ENCODE measurements around the gene CFAP91.
"Not testable (repeated sequence)": the region's sequence is repeated elsewhere in the genome, so short reads cannot be mapped to it uniquely, and the experiment has no call there.

The CFAP91 gene

GRCh38 chr3:119664850-119665379 is 37.9 kb upstream of the CFAP91 start:
- no peaks in the 10 kb centered on the region for H3K36me3 ChIP-seq (ENCODE audit: control insufficient read depth in 2 of 2, insufficient read depth in 2 of 2, low read length in 2 of 2)
- no peaks in the 10 kb centered on the region for H3K9me3 ChIP-seq (ENCODE audit: control insufficient read depth in 2 of 2, low read length in 2 of 2)
- peak overlapping the region in 1 of 2 donors; percentile 25 for H3K9ac ChIP-seq (ENCODE audit: low read length in 2 of 2)
- peak overlapping the region; percentile 56 for H3K27ac ChIP-seq (ENCODE audit: low read length)
- peaks cover 30% of the 10 kb centered on the region for H3K4me1 ChIP-seq (ENCODE audit: control insufficient read depth, insufficient read depth, low read length)
- H3K4me3 ChIP-seq (ENCODE audit: low read length in 2 of 2), result peak overlapping the region in 1 of 2 donors; percentile 22
- H3K27me3 ChIP-seq (ENCODE audit: control insufficient read depth in 1 of 2, insufficient read depth in 2 of 2, low read length in 2 of 2), result no peaks in the 10 kb centered on the region

DNA sequence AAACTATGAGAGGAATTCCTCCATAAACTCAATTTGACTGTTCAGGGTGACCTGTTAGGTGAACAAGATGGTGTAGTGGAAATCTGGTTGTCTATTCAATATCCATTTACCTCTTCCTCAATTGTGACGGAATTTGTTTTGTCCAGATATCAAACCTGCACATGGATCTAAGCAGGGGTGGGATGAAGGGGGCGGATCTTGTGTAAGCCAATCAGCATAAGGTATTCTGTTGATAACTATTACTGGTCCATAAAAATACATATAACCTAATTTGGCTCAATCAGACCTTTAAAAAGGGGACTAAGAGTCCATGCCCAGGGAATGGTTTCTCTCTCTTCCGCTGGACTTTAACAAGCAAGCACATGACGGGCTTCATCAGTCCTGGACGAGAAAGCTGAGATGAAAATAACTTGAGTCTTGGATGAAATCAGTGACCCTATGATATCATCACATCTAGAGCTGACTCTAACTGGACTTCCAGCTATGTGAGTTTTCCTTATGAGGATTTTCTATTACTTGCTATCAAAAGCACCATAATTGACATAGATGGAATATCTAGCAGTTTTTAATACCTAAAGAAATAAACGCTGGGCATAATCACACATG is 36.8 kb upstream of the CFAP91 start:
- Histone ChIP-seq H3K4me3 (ENCODE audit: low read length in 2 of 2) (no peak overlapping the region), H3K27ac (ENCODE audit: low read length) (no peak overlapping the region), H3K27me3 (ENCODE audit: control insufficient read depth in 1 of 2, insufficient read depth in 2 of 2, low read length in 2 of 2) (no peaks in the 10 kb centered on the region), H3K36me3 (ENCODE audit: control insufficient read depth in 2 of 2, insufficient read depth in 2 of 2, low read length in 2 of 2) (no peaks in the 10 kb centered on the region), H3K4me1 (ENCODE audit: control insufficient read depth, insufficient read depth, low read length) (peaks cover 27% of the 10 kb centered on the region), H3K9ac (ENCODE audit: low read length in 2 of 2) (no peak overlapping the region), H3K9me3 (ENCODE audit: control insufficient read depth in 2 of 2, low read length in 2 of 2) (no peaks in the 10 kb centered on the region)

GRCh38 chr3:119669906-119670570 is 32.8 kb upstream of the CFAP91 start:
- H3K9me3 ChIP-seq (ENCODE audit: control insufficient read depth in 2 of 2, low read length in 2 of 2), result no peaks in the 10 kb centered on the region
- H3K4me3 ChIP-seq (ENCODE audit: low read length in 2 of 2), result no peak overlapping the region
- H3K27ac ChIP-seq (ENCODE audit: low read length), result no peak overlapping the region
- peaks cover 3% of the 10 kb centered on the region for H3K4me1 ChIP-seq (ENCODE audit: control insufficient read depth, insufficient read depth, low read length)
- H3K27me3 ChIP-seq (ENCODE audit: control insufficient read depth in 1 of 2, insufficient read depth in 2 of 2, low read length in 2 of 2), result no peaks in the 10 kb centered on the region
- peaks cover 7 to 12% of the 10 kb centered on the region in 2 donors for H3K36me3 ChIP-seq (ENCODE audit: control insufficient read depth in 2 of 2, insufficient read depth in 2 of 2, low read length in 2 of 2)
- no peak overlapping the region for H3K9ac ChIP-seq (ENCODE audit: low read length in 2 of 2)

DNA sequence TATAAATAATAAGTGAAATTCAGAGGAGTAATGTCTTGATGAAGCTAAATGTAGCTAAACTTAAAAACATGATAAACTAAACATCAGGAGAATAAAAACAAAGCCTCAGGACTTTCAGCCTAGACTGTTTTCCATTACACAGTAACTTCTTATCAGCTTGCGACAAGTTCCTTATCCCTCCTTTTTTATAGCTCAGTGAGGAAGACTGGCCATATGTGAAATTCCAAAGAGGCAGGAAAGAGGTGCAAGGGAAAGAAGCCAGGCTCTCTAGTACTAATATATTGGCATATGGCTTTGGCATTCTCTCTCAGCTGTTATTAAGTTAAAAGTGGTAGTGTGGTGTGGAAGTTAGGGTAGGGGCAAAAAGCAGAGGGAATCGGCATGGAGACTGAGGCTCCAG is 30.0 kb upstream of the CFAP91 start:
- Histone ChIP-seq H3K36me3 (ENCODE audit: control insufficient read depth in 2 of 2, insufficient read depth in 2 of 2, low read length in 2 of 2) (peaks cover 7 to 12% of the 10 kb centered on the region in 2 donors), H3K27me3 (ENCODE audit: control insufficient read depth in 1 of 2, insufficient read depth in 2 of 2, low read length in 2 of 2) (no peaks in the 10 kb centered on the region), H3K27ac (ENCODE audit: low read length) (no peak overlapping the region), H3K9me3 (ENCODE audit: control insufficient read depth in 2 of 2, low read length in 2 of 2) (no peaks in the 10 kb centered on the region), H3K4me1 (ENCODE audit: control insufficient read depth, insufficient read depth, low read length) (peaks cover 5% of the 10 kb centered on the region), H3K4me3 (ENCODE audit: low read length in 2 of 2) (no peak overlapping the region), H3K9ac (ENCODE audit: low read length in 2 of 2) (no peak overlapping the region)

DNA sequence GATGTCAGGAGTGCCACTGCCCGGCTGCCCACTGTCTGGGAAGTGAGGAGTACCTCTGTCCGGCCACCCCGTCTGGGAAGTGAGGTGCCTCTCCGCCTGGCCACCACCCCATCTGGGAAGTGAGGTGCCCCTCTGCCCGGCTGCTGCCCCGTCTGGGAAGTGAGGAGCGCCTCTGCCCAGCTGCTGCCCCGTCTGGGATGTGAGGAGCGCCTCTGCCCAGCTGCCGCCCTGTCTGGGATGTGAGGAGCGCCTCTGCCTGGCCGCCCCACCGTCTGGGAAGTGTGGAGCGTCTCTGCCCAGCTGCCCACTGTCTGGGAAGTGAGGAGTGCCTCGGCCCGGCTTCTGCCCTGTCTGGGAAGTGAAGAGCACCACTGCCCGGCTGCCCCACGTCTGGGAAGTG is 28.9 kb upstream of the CFAP91 start:
- Histone ChIP-seq H3K4me3 (ENCODE audit: low read length in 2 of 2) (no peak overlapping the region), H3K27ac (ENCODE audit: low read length) (no peak overlapping the region), H3K36me3 (ENCODE audit: control insufficient read depth in 2 of 2, insufficient read depth in 2 of 2, low read length in 2 of 2) (peaks cover 7 to 12% of the 10 kb centered on the region in 2 donors), H3K9ac (ENCODE audit: low read length in 2 of 2) (no peak overlapping the region), H3K27me3 (ENCODE audit: control insufficient read depth in 1 of 2, insufficient read depth in 2 of 2, low read length in 2 of 2) (no peaks in the 10 kb centered on the region), H3K9me3 (ENCODE audit: control insufficient read depth in 2 of 2, low read length in 2 of 2) (no peaks in the 10 kb centered on the region), H3K4me1 (ENCODE audit: control insufficient read depth, insufficient read depth, low read length) (peaks cover 5% of the 10 kb centered on the region)

- H3K4me3 ChIP-seq (ENCODE audit: low read length in 2 of 2), result peak overlapping the region; percentile 72 to 84
- no peak overlapping the region for H3K9ac ChIP-seq (ENCODE audit: low read length in 2 of 2)
- H3K27ac ChIP-seq (ENCODE audit: low read length), result no peak overlapping the region
- H3K36me3 ChIP-seq (ENCODE audit: control insufficient read depth in 2 of 2, insufficient read depth in 2 of 2, low read length in 2 of 2), result peaks cover 7 to 12% of the 10 kb centered on the region in 2 donors
- no peaks in the 10 kb centered on the region for H3K27me3 ChIP-seq (ENCODE audit: control insufficient read depth in 1 of 2, insufficient read depth in 2 of 2, low read length in 2 of 2)
- peaks cover 5% of the 10 kb centered on the region for H3K4me1 ChIP-seq (ENCODE audit: control insufficient read depth, insufficient read depth, low read length)
- H3K9me3 ChIP-seq (ENCODE audit: control insufficient read depth in 2 of 2, low read length in 2 of 2), result no peaks in the 10 kb centered on the region
These were observed 27.5 kb upstream of the CFAP91 start for GRCh38 chr3:119675188-119675874.

GRCh38 chr3:119676020-119676419 is 26.8 kb upstream of the CFAP91 start:
- Histone ChIP-seq H3K9me3 (ENCODE audit: control insufficient read depth in 2 of 2, low read length in 2 of 2) (no peaks in the 10 kb centered on the region), H3K27ac (ENCODE audit: low read length) (peak overlapping the region; percentile 46), H3K27me3 (ENCODE audit: control insufficient read depth in 1 of 2, insufficient read depth in 2 of 2, low read length in 2 of 2) (no peaks in the 10 kb centered on the region), H3K4me3 (ENCODE audit: low read length in 2 of 2) (peak overlapping the region; percentile 72 to 84), H3K4me1 (ENCODE audit: control insufficient read depth, insufficient read depth, low read length) (peaks cover 5% of the 10 kb centered on the region), H3K36me3 (ENCODE audit: control insufficient read depth in 2 of 2, insufficient read depth in 2 of 2, low read length in 2 of 2) (peaks cover 7 to 12% of the 10 kb centered on the region in 2 donors), H3K9ac (ENCODE audit: low read length in 2 of 2) (peak overlapping the region in 1 of 2 donors; percentile 89)

GRCh38 chr3:119676771-119677640 is 25.8 kb upstream of the CFAP91 start, which contains the start of gene COX17:
Gene COX17, minus strand, starts transcription at chr3:119677406. Its CDS starts 96 bp downstream, at chr3:119677310.
- Histone ChIP-seq H3K4me3 (ENCODE audit: low read length in 2 of 2) (peak within 1 kb of the TSS; percentile 72 to 89), H3K9ac (ENCODE audit: low read length in 2 of 2) (peak within 1 kb of the TSS; percentile 89 to 91), H3K27me3 (ENCODE audit: control insufficient read depth in 1 of 2, insufficient read depth in 2 of 2, low read length in 2 of 2) (no peaks in the 10 kb centered on the region), H3K9me3 (ENCODE audit: control insufficient read depth in 2 of 2, low read length in 2 of 2) (no peaks in the 10 kb centered on the region), H3K4me1 (ENCODE audit: control insufficient read depth, insufficient read depth, low read length) (peaks cover 5% of the 10 kb centered on the region), H3K36me3 (ENCODE audit: control insufficient read depth in 2 of 2, insufficient read depth in 2 of 2, low read length in 2 of 2) (peaks cover 3 to 7% of the 10 kb centered on the region in 2 donors), H3K27ac (ENCODE audit: low read length) (peak within 1 kb of the TSS; percentile 86)

GRCh38 chr3:119677641-119677934 is 25.2 kb upstream of the CFAP91 start:
- Histone ChIP-seq H3K9ac (ENCODE audit: low read length in 2 of 2) (peak overlapping the region; percentile 89 to 91), H3K36me3 (ENCODE audit: control insufficient read depth in 2 of 2, insufficient read depth in 2 of 2, low read length in 2 of 2) (peaks cover 0 to 7% of the 10 kb centered on the region in 2 donors), H3K9me3 (ENCODE audit: control insufficient read depth in 2 of 2, low read length in 2 of 2) (no peaks in the 10 kb centered on the region), H3K27ac (ENCODE audit: low read length) (peak overlapping the region; percentile 86), H3K27me3 (ENCODE audit: control insufficient read depth in 1 of 2, insufficient read depth in 2 of 2, low read length in 2 of 2) (no peaks in the 10 kb centered on the region), H3K4me1 (ENCODE audit: control insufficient read depth, insufficient read depth, low read length) (peaks cover 5% of the 10 kb centered on the region), H3K4me3 (ENCODE audit: low read length in 2 of 2) (peak overlapping the region; percentile 72 to 89)

- H3K9ac ChIP-seq (ENCODE audit: low read length in 2 of 2); H3K27ac ChIP-seq (ENCODE audit: low read length); H3K27me3 ChIP-seq (ENCODE audit: control insufficient read depth in 1 of 2, insufficient read depth in 2 of 2, low read length in 2 of 2); H3K36me3 ChIP-seq (ENCODE audit: control insufficient read depth in 2 of 2, insufficient read depth in 2 of 2, low read length in 2 of 2); H3K4me3 ChIP-seq (ENCODE audit: low read length in 2 of 2); H3K9me3 ChIP-seq (ENCODE audit: control insufficient read depth in 2 of 2, low read length in 2 of 2); H3K4me1 ChIP-seq (ENCODE audit: control insufficient read depth, insufficient read depth, low read length): not testable (repeated sequence)
These were observed 24.6 kb upstream of the CFAP91 start for GRCh38 chr3:119678209-119678608.

Data from stomach smooth muscle (tissue), 2 donors.